GM12878 (cell line): ENCODE data around the gene ABCB8. TPM values are rescaled to one million over a fixed set of nuclear protein-coding genes. Genes with fewer than 3 reads are reported as not detected.

Source experiments
- ATAC-seq: fragments of 200-7000 bp; cut with Tn5 transposase; 3 replicates; pipeline ENCODE4 v1.9.1; 2020; ENCODE audit warnings: mild to moderate bottlenecking, moderate library complexity
- BruUV-seq: library from RNA; stranded (reverse); fragments of 400-500 nt; replicated peaks from 2 replicates; lab custom pipeline; 2021; lab: Mats Ljungman, UMichigan
- CTCF ChIA-PET: fragments of 300-600 bp; sonication (Branson Sonifier 250); formaldehyde crosslinking; extraction: SDS; loops from one replicate; lab custom pipeline; 2021; ENCODE audit warnings: inconsistent platforms; lab: Yijun Ruan, JAX
- POLR2A ChIA-PET: fragments of 350-600 bp; formaldehyde crosslinking; extraction: SDS; loops from one replicate; lab custom pipeline; 2021; ENCODE audit warnings: inconsistent platforms; lab: Charles Lee
- RAD21 ChIA-PET: fragments of 300-600 bp; sonication (Branson Sonifier 250); formaldehyde crosslinking; loops from one replicate; lab custom pipeline; 2023; ENCODE audit warnings: antibody characterized with exemption; ENCODE audit not compliant: unreplicated experiment; lab: Charles Lee
- SMC1A ChIA-PET: fragments of 300-600 bp; sonication (Branson Sonifier 250); formaldehyde crosslinking; loops from one replicate; lab custom pipeline; 2023; ENCODE audit not compliant: unreplicated experiment, uncharacterized antibody; lab: Charles Lee
- DNase-seq: peaks from one replicate; pipeline ENCODE4 v3.0.0-alpha.2; 2011; ENCODE audit warnings: low read depth, low spot score
- FAIRE-seq: peaks from 3 replicates; lab custom pipeline; 2011; peaks lifted over from hg19 to GRCh38; lab: Jason Lieb, UNC
- H2AFZ ChIP-seq: 2 replicates; pipeline ENCODE4 v1.6.0; 2011; ENCODE audit warnings: low read depth, low read length, control low read depth; ENCODE audit not compliant: control insufficient read depth
- H3K27ac ChIP-seq: 2 replicates; pipeline ENCODE4 v1.5.1; 2011; ENCODE audit warnings: control low read depth; ENCODE audit not compliant: control insufficient read depth, insufficient read depth
- H3K27me3 ChIP-seq, 2 experiments: replicated peaks in 1 of 2; 2 replicates each; pipeline versions ENCODE4 v1.6.0 to v1.6.1; 2011; ENCODE audit warnings: low read length in 1 of 2; ENCODE audit not compliant: control insufficient read depth in 2 of 2, insufficient read depth in 2 of 2
- H3K36me3 ChIP-seq, 2 experiments: 2 replicates each; pipeline ENCODE4 v1.5.1; 2011; ENCODE audit warnings: low read length in 1 of 2; ENCODE audit not compliant: control insufficient read depth in 2 of 2, insufficient read depth in 2 of 2
- H3K4me1 ChIP-seq: 2 replicates; pipeline ENCODE4 v1.6.1; 2011; ENCODE audit warnings: mild to moderate bottlenecking, low read length, moderate library complexity, mixed read lengths; ENCODE audit not compliant: control insufficient read depth, insufficient read depth
- H3K4me2 ChIP-seq: 2 replicates; pipeline ENCODE4 v1.6.0; 2011; ENCODE audit warnings: control low read depth; ENCODE audit not compliant: control insufficient read depth, insufficient read depth
- H3K4me3 ChIP-seq: fragments of 200-600 bp; sonication (generic); 2 replicates; pipeline ENCODE4 v1.5.1; 2016
- H3K79me2 ChIP-seq: 2 replicates; pipeline ENCODE4 v1.6.0; 2011; ENCODE audit warnings: low read length; ENCODE audit not compliant: control insufficient read depth, insufficient read depth
- H3K9ac ChIP-seq: 2 replicates; pipeline ENCODE4 v1.8.0; 2011; ENCODE audit warnings: low read length, control low read depth, mixed read lengths; ENCODE audit not compliant: control insufficient read depth, insufficient read depth
- H3K9me3 ChIP-seq: replicated peaks from 3 replicates; pipeline ENCODE4 v1.5.1; 2011; ENCODE audit warnings: mild to moderate bottlenecking, low read length; ENCODE audit not compliant: control insufficient read depth, insufficient read depth
- H4K20me1 ChIP-seq: 2 replicates; pipeline ENCODE4 v1.6.0; 2011; ENCODE audit not compliant: control insufficient read depth, insufficient read depth
- ATF7 ChIP-seq: fragments of 450-650 bp; IDR thresholded peaks from 2 replicates; pipeline ENCODE4 v1.6.1; 2016; ENCODE audit warnings: low read depth, mild to moderate bottlenecking
- CHD1 ChIP-seq: IDR thresholded peaks from 2 replicates; pipeline ENCODE4 v1.6.1; 2012; ENCODE audit warnings: low read depth, low read length, improper control_type of control experiment
- GATAD2B ChIP-seq: fragments of 450-650 bp; conservative IDR thresholded peaks from 2 replicates; pipeline ENCODE4 v1.6.1; 2017; ENCODE audit warnings: low read depth, mild to moderate bottlenecking, moderate library complexity
- IKZF1 ChIP-seq: fragments of 450-650 bp; conservative IDR thresholded peaks from 2 replicates; pipeline ENCODE4 v1.6.1; 2017; ENCODE audit warnings: antibody characterized with exemption, mild to moderate bottlenecking
- NBN ChIP-seq: fragments of 450-650 bp; IDR thresholded peaks from 2 replicates; pipeline ENCODE4 v1.6.1; 2016
- NFIC ChIP-seq: IDR thresholded peaks from 2 replicates; pipeline ENCODE4 v1.6.1; 2012; ENCODE audit warnings: low read depth, mild to moderate bottlenecking, inconsistent platforms, low read length, moderate library complexity
- NFYA ChIP-seq: IDR thresholded peaks from 2 replicates; pipeline ENCODE4 v1.6.1; 2011; ENCODE audit warnings: low read depth, mild to moderate bottlenecking, low read length, improper control_type of control experiment, borderline replicate concordance
- NR2C1 ChIP-seq: fragments of 450-650 bp; IDR thresholded peaks from 2 replicates; pipeline ENCODE4 v1.6.1; 2017; ENCODE audit warnings: antibody characterized with exemption, mild to moderate bottlenecking, moderate library complexity
- RAD21 ChIP-seq: IDR thresholded peaks from 2 replicates; pipeline ENCODE4 v1.6.1; 2011; ENCODE audit warnings: mild to moderate bottlenecking, low read depth, low read length, moderate library complexity; ENCODE audit not compliant: insufficient read depth
- RUNX3 ChIP-seq: IDR thresholded peaks from 2 replicates; pipeline ENCODE4 v1.6.1; 2012; ENCODE audit warnings: low read length, inconsistent platforms
- SIN3A ChIP-seq: IDR thresholded peaks from 2 replicates; pipeline ENCODE4 v1.6.1; 2012; ENCODE audit warnings: low read depth, low read length, improper control_type of control experiment
- SMAD5 ChIP-seq: IDR thresholded peaks from 2 replicates; pipeline ENCODE4 v1.6.1; 2016; ENCODE audit warnings: antibody characterized with exemption, low read depth
- SMARCA5 ChIP-seq: fragments of 450-650 bp; IDR thresholded peaks from 2 replicates; pipeline ENCODE4 v1.6.1; 2017; ENCODE audit warnings: mild to moderate bottlenecking
- ZNF622 ChIP-seq: fragments of 450-650 bp; IDR thresholded peaks from 2 replicates; pipeline ENCODE4 v1.6.1; 2017; ENCODE audit warnings: mild to moderate bottlenecking, inconsistent platforms
- WGBS: methylation state at CpG from one replicate; pipeline ENCODE4 v1.1.6; 2016; ENCODE audit warnings: low lambda C conversion rate; ENCODE audit not compliant: insufficient replicate concordance, insufficient coverage; ENCODE audit errors: missing lambda C conversion rate; 5-methylcytosine and 5-hydroxymethylcytosine counted together
- in situ Hi-C: fragments of 300-500 bp; cut with MboI; formaldehyde crosslinking; loops from 9 replicates; pipeline ENCODE4 v1.14.3; 2018; ENCODE audit warnings: mixed read lengths
- intact Hi-C: fragments of 100-400 bp; cut with micrococcal nuclease; formaldehyde crosslinking; loops from one replicate; pipeline ENCODE4 v1.14.2; 2022; ENCODE audit not compliant: unreplicated experiment
- polyA plus RNA-seq, 11 experiments: library from polyadenylated mRNA; depleted of rRNA in 4 of 11; unstranded in 6 of 11; stranded (reverse) in 5 of 11; fragments of >200 nt; fragmentation: Nextera tagmentation in 4 of 11; fragmentation: Illumina TruSeq in 1 of 11; extraction: Ambion mirVana in 4 of 11; extraction: Trizol in 1 of 11; gene quantifications; 1 replicate in 1 of 11; 2 replicates in 10 of 11; pipeline versions ENCODE4 v1.2.1 to v1.2.3, GENCODE V29; 2011 to 2016; ENCODE audit warnings: inconsistent platforms in 2 of 11, missing spikeins in 2 of 11, low read depth in 1 of 11
- total RNA-seq, 4 experiments: library from RNA; depleted of rRNA in 3 of 4; stranded (reverse); fragments of >200 nt in 3 of 4; fragmentation: Illumina TruSeq in 1 of 4; extraction: Trizol in 1 of 4; gene quantifications; 2 replicates each; pipeline versions ENCODE4 v1.2.1 to v1.2.3, GENCODE V29; 2013 to 2021
- TF ChIP-seq, protein P1 (sequence below): IDR thresholded peaks from 2 replicates; pipeline ENCODE4 v1.6.1; 2012; ENCODE audit warnings: low read length, inconsistent platforms
- TF ChIP-seq, protein P2 (sequence below): fragments of 450-650 bp; conservative IDR thresholded peaks from 2 replicates; pipeline ENCODE4 v1.6.1; 2017; ENCODE audit warnings: mild to moderate bottlenecking, moderate library complexity
- TF ChIP-seq, protein P3 (sequence below): IDR thresholded peaks from 2 replicates; pipeline ENCODE4 v1.6.1; 2011; ENCODE audit warnings: borderline replicate concordance, low read depth, mild to moderate bottlenecking, moderate library complexity, mixed read lengths, low read length; ENCODE audit not compliant: insufficient read depth; ENCODE audit errors: extremely low read length
- TF ChIP-seq, protein P4 (sequence below): fragments of 450-650 bp; IDR thresholded peaks from 2 replicates; pipeline ENCODE4 v1.6.1; 2016; ENCODE audit warnings: mild to moderate bottlenecking

ABCB8 gene
- total and polyA plus RNA-seq, 10 of the 15 experiments (the other 5 are each of a cell fraction or from before 2014, with no cell fraction given), result 0.77 to 34.8 (median 18.9) TPM

DNA sequence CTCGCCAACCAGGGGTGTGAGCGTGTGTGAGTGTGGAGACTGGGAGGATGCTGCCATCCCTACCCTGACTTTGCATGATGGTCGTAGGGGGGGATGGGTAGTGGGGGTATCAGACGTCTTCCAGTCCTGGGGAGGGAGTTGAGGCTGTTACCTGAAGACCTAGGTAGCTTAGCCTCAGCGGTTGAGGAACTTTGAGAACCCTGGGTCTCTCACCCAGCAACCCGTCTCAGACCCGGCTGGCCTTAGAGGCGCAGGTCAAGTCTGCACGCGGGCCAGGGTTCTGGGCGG is 33.8 kb downstream of the ABCB8 start (continued):
- TF ChIP-seq, protein P1, sequence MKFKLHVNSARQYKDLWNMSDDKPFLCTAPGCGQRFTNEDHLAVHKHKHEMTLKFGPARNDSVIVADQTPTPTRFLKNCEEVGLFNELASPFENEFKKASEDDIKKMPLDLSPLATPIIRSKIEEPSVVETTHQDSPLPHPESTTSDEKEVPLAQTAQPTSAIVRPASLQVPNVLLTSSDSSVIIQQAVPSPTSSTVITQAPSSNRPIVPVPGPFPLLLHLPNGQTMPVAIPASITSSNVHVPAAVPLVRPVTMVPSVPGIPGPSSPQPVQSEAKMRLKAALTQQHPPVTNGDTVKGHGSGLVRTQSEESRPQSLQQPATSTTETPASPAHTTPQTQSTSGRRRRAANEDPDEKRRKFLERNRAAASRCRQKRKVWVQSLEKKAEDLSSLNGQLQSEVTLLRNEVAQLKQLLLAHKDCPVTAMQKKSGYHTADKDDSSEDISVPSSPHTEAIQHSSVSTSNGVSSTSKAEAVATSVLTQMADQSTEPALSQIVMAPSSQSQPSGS, result no peak
- TF ChIP-seq GATAD2B (no peak), RAD21 (no peak), SMAD5 (no peak), NBN (no peak), ZNF622 (no peak), NR2C1 (no peak), SIN3A (no peak), ATF7 (no peak), NFIC (no peak), NFYA (no peak), SMARCA5 (no peak)

DNA sequence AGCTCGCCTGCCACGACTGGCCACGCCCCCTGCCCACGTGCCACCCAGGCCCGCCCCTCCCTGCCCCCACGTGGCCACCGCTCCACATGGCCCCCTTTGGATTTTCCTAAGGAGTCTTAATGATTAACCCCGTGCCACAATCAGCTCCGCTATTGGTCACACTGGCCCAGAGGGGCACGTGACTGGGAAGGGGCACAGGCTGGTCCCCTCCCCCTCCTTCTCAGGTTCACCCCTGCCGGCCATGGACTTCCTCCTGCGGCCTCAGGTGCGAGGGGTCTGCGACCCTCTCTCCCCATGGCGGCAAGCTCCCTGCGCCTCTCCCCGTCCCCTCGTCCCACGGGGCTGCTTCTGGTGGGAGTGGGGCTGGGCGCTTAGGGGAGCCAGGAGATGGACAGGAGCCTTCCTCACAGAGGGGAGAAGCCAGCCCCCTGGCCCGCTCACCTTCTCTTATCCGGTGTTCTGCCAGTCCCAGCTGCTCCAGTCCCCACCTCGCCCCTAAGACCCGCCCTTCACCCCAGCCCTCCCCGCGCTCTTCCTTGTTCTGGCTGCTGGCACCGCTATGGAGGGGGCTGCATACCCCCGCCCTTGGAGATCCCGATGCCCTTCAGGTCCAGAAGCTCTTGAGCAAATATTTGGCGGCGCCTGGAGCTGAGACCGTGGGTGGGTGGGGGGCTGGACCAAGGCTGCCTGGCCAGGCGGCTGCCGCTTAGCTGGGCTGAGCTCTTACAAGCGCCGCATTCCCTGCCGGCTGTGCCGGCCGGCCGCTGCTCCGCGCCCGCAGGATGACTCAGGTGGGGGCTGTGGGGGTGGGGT is 34.4 kb downstream of the ABCB8 start:
- peaks cover 19% of the 10 kb centered on the region for H3K79me2 ChIP-seq
- no TSS peak for BruUV-seq
- POLR2A ChIA-PET, result interaction anchor here (0.7 kb wide), 1 partner anchor 23 kb away, joined by 5 read pairs; no protein-coding TSS in a partner anchor

More for the DNA sequence above, 34.4 kb downstream of the ABCB8 start:
- FAIRE-seq (no peak), DNase-seq (no peak), ATAC-seq (no peak)
- Histone ChIP-seq H3K4me3 (no peak overlapping the region), H3K4me1 (peaks cover 15% of the 10 kb centered on the region), H3K36me3 (peaks cover 6 to 10% of the 10 kb centered on the region in 2 experiments; a peak in 3 of 4 replicates), H3K27ac (no peak overlapping the region), H3K4me2 (no peak overlapping the region), H3K27me3 (no peaks in the 10 kb centered on the region), H4K20me1 (no peaks in the 10 kb centered on the region), H2AFZ (no peak overlapping the region), H3K9ac (no peak overlapping the region), H3K9me3 (no peaks in the 10 kb centered on the region)
- in situ Hi-C loops (no loop called here), intact Hi-C loops (no loop called here)
- ChIA-PET RAD21 (no interaction called here), SMC1A (interaction anchor here (0.6 kb wide), 1 partner anchor 27 kb away, joined by 3 read pairs; no protein-coding TSS in a partner anchor), CTCF (interaction anchor here (0.6 kb wide), 1 partner anchor 1408 kb away, joined by 3 read pairs; no protein-coding TSS in a partner anchor)
- WGBS, result 94% methylated on average over 39 of the region's 43 CpGs
- TF ChIP-seq IKZF1 (no peak), CHD1 (no peak), RUNX3 (no peak)
- TF ChIP-seq, protein P2, sequence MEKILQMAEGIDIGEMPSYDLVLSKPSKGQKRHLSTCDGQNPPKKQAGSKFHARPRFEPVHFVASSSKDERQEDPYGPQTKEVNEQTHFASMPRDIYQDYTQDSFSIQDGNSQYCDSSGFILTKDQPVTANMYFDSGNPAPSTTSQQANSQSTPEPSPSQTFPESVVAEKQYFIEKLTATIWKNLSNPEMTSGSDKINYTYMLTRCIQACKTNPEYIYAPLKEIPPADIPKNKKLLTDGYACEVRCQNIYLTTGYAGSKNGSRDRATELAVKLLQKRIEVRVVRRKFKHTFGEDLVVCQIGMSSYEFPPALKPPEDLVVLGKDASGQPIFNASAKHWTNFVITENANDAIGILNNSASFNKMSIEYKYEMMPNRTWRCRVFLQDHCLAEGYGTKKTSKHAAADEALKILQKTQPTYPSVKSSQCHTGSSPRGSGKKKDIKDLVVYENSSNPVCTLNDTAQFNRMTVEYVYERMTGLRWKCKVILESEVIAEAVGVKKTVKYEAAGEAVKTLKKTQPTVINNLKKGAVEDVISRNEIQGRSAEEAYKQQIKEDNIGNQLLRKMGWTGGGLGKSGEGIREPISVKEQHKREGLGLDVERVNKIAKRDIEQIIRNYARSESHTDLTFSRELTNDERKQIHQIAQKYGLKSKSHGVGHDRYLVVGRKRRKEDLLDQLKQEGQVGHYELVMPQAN, result no peak
- TF ChIP-seq, protein P3, sequence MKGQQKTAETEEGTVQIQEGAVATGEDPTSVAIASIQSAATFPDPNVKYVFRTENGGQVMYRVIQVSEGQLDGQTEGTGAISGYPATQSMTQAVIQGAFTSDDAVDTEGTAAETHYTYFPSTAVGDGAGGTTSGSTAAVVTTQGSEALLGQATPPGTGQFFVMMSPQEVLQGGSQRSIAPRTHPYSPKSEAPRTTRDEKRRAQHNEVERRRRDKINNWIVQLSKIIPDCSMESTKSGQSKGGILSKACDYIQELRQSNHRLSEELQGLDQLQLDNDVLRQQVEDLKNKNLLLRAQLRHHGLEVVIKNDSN, result peak; percentile 31
- TF ChIP-seq, protein P4, sequence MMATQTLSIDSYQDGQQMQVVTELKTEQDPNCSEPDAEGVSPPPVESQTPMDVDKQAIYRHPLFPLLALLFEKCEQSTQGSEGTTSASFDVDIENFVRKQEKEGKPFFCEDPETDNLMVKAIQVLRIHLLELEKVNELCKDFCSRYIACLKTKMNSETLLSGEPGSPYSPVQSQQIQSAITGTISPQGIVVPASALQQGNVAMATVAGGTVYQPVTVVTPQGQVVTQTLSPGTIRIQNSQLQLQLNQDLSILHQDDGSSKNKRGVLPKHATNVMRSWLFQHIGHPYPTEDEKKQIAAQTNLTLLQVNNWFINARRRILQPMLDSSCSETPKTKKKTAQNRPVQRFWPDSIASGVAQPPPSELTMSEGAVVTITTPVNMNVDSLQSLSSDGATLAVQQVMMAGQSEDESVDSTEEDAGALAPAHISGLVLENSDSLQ, result no peak
